Measurements from ENCODE around the gene THADA. TPM values are rescaled to one million over a fixed set of nuclear protein-coding genes. Genes with fewer than 3 reads are reported as not detected.

Gene THADA
- total RNA-seq, 1 experiment from 2014 or later = 20.1 TPM

GRCh38 chr2:43193652-43194120 is 402.2 kb downstream of the THADA start:
- no peak overlapping the region for H2BK5ac ChIP-seq (ENCODE audit: insufficient read length, low read length)
- H2BK12ac ChIP-seq (ENCODE audit: insufficient read length, low read depth, low read length) = no peak overlapping the region
- no peaks in the 10 kb centered on the region for H3K36me3 Mint-ChIP-seq (ENCODE audit: insufficient read depth in 1 of 3, low read depth in 3 of 3)
- H3K18ac ChIP-seq (ENCODE audit: insufficient read length, low read depth, low read length) = no peak overlapping the region
- H3K14ac ChIP-seq (ENCODE audit: insufficient read depth, low read length) = no peak overlapping the region
- no peak overlapping the region for H3K27ac ChIP-seq (ENCODE audit: insufficient read length, low read depth, low read length)
- H3K9ac ChIP-seq (ENCODE audit: extremely low read depth, insufficient read length, low read length) = no peak overlapping the region
- H3K27ac Mint-ChIP-seq = peak overlapping the region; percentile 29 to 71 (median 59); a peak in 5 of 7 replicates
- no peaks in the 10 kb centered on the region for H3K23me2 ChIP-seq (ENCODE audit: insufficient read length, low read depth, low read length, poor library complexity, severe bottlenecking)
- no peak for DNase-seq
- H3K9me3 Mint-ChIP-seq = no peaks in the 10 kb centered on the region
- H3K79me1 ChIP-seq (ENCODE audit: insufficient read depth, low read depth, low read length, poor library complexity, severe bottlenecking) = no peaks in the 10 kb centered on the region
- no CpG with 5 or more reads among the region's 4 CpGs for WGBS (ENCODE audit: extremely low coverage, insufficient read length, low lambda C conversion rate)
- no peak overlapping the region for H2BK15ac ChIP-seq (ENCODE audit: low read depth, low read length)
- no peaks in the 10 kb centered on the region for H3K79me2 ChIP-seq (ENCODE audit: insufficient read depth, low read length)
- H2AFZ ChIP-seq (ENCODE audit: low read length) = no peak overlapping the region
- H2AK5ac ChIP-seq (ENCODE audit: insufficient read length, low read length) = no peak overlapping the region
- no peak overlapping the region for H2BK20ac ChIP-seq (ENCODE audit: low read depth, low read length, poor library complexity, severe bottlenecking)
- H4K8ac ChIP-seq (replicated peaks; ENCODE audit: insufficient read length, low read depth, low read length) = no peak overlapping the region
- H3K27me3 ChIP-seq (ENCODE audit: insufficient read depth, low read length) = no peaks in the 10 kb centered on the region
- no peak overlapping the region for H3K4me2 ChIP-seq (ENCODE audit: insufficient read depth, insufficient read length, low read length)
- no peak for TF ChIP-seq CTCF (conservative IDR thresholded peaks at IDR 0.05)
- H3K9me3 ChIP-seq (ENCODE audit: control insufficient read depth, low read depth, low read length) = no peaks in the 10 kb centered on the region
- no peak overlapping the region for H3K56ac ChIP-seq (ENCODE audit: insufficient read length, low read depth, low read length)
- no peak overlapping the region for H4K5ac ChIP-seq (ENCODE audit: insufficient read length, low read depth, low read length)
- no peaks in the 10 kb centered on the region for H4K20me1 ChIP-seq (ENCODE audit: control insufficient read depth, insufficient read depth, insufficient read length)
- H3T11ph ChIP-seq (ENCODE audit: low read length) = no peak overlapping the region
- no peaks in the 10 kb centered on the region for H3K27me3 Mint-ChIP-seq (ENCODE audit: low read depth)
- peaks cover 18 to 27% of the 10 kb centered on the region in 2 experiments for H3K4me1 Mint-ChIP-seq
- no peak overlapping the region for H3K4ac ChIP-seq (ENCODE audit: low read depth, low read length)
- H3K4me3 Mint-ChIP-seq = no peak overlapping the region
- no peak overlapping the region for H2BK120ac ChIP-seq (ENCODE audit: low read depth, low read length, poor library complexity, severe bottlenecking)
- no peaks in the 10 kb centered on the region; the same call in 1 of the 2 replicates for H3K4me1 ChIP-seq (ENCODE audit: insufficient read depth, low read length)
- H3K23ac ChIP-seq (ENCODE audit: insufficient read length, low read depth, low read length) = no peak overlapping the region
- H4K91ac ChIP-seq (ENCODE audit: insufficient read length, low read depth, low read length) = no peak overlapping the region

Measured in H9 (cell line).